BJ (cell line): Measurements from ENCODE around the gene DOK5. TPM values are rescaled to one million over a fixed set of nuclear protein-coding genes. Genes with fewer than 3 reads are reported as not detected.

Experiments
- CTCF ChIA-PET: fragments of 350-600 bp; formaldehyde crosslinking; extraction: SDS; loops from one replicate; lab custom pipeline; 2021; ENCODE audit warnings: antibody characterized with exemption, inconsistent platforms; lab: Yijun Ruan, JAX
- POLR2A ChIA-PET: fragments of 300-600 bp; sonication (Branson Sonifier 250); formaldehyde crosslinking; extraction: SDS; loops from one replicate; lab custom pipeline; 2021; ENCODE audit warnings: antibody characterized with exemption; lab: Charles Lee
- DNase-seq: peaks from one replicate; pipeline ENCODE4 v3.0.0-alpha.2; 2011; ENCODE audit warnings: low read depth
- H3K27me3 ChIP-seq: 2 replicates; pipeline ENCODE4 v1.6.0; 2011; ENCODE audit warnings: low read length; ENCODE audit not compliant: control insufficient read depth, insufficient read depth
- H3K36me3 ChIP-seq: 2 replicates; pipeline ENCODE4 v1.5.1; 2011; ENCODE audit warnings: low read length; ENCODE audit not compliant: control insufficient read depth, insufficient read depth
- H3K4me3 ChIP-seq: 2 replicates; pipeline ENCODE4 v1.5.1; 2011; ENCODE audit warnings: low read depth, mild to moderate bottlenecking, control low read depth, low read length
- CTCF ChIP-seq: IDR thresholded peaks from 2 replicates; pipeline ENCODE4 v1.5.1; 2011; ENCODE audit warnings: low read depth, mild to moderate bottlenecking, control low read depth, inconsistent platforms, low read length, moderate library complexity; ENCODE audit not compliant: insufficient read depth
- polyA plus RNA-seq: library from polyadenylated mRNA; depleted of rRNA; stranded (reverse); fragments of >200 nt; gene quantifications from 2 replicates; pipeline ENCODE4 v1.2.3, GENCODE V29; 2011

Gene DOK5
- polyA plus RNA-seq, 1 experiment: 0.26 TPM

DNA sequence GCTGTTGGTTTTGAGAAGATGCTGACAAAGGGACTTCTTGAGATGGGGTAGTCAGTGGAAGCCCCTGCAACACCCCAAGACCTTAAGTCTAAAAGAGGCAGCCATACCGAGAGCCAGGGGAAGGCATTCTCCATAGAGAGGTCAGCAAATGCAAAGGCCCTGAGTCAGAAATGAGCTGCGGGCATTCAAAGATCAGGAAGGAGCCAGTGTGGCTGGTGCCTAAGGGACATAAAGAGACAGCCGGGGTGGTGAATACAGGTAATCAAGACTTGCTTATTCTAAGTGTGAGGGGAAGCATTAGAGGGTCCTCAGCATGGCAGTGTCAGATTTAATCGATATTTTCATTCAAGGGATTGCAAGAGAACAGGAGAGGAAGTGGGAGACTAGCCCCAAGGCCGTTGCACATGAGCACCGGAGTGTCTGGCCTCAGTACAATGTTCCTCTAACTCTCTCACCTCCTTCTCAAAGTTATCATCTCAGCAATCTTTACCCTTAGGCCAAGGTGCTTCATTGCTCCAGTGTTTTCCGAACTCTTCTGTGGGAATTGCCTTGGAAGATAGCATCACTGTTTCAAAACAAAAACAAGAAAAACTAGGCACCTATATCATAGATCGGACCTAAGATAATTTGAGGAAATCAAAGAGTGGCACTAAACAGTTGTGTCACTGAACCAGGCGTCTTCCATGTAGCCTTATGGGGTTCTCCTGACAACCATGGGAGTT lies 173.2 kb downstream of the DOK5 start:
- H3K4me3 ChIP-seq: no peak overlapping the region

DNA sequence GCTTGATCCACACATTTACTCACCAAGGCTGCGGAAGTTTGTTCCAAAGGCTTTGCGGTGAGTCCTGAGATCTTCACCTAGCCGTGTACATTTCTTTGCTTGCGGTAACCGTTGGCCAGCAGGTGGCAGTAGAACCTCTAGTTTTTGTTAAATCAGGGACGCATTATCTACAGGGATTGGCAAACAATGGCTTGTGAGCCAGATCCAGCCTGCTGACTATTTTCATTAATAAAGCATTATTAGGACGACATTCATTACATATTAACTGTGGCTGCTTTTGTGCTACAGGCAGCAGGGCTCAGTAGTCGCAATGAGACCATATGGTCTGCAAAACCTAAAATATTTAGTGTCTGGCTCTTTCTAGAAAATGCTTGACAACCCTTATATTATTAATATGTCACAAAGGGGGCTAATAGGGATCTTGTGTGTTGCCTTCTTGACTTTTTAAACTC lies 174.1 kb downstream of the DOK5 start:
- peak; percentile 89 for TF ChIP-seq CTCF
- ChIA-PET CTCF (interaction anchor here (0.8 to 2.6 kb wide), 5 partner anchors 20 to 450 kb away, joined by 3 to 12 read pairs (median 5); no protein-coding TSS in a partner anchor), POLR2A (no interaction called here)
- H3K36me3 ChIP-seq: no peaks in the 10 kb centered on the region
- H3K27me3 ChIP-seq: no peaks in the 10 kb centered on the region
- peak; percentile 1 for DNase-seq
- no peak overlapping the region for H3K4me3 ChIP-seq

More for the DNA sequence above, 173.2 kb downstream of the DOK5 start:
- no peaks in the 10 kb centered on the region for H3K36me3 ChIP-seq
- H3K27me3 ChIP-seq: no peaks in the 10 kb centered on the region
- ChIA-PET CTCF (interaction anchor here (0.7 to 4.1 kb wide), 17 partner anchors 14 to 1695 kb away, joined by 3 to 35 read pairs (median 5); partner anchors contain the start of gene PFDN4), POLR2A (no interaction called here)
- TF ChIP-seq CTCF: no peak
- no peak for DNase-seq

- DNase-seq: no peak
- POLR2A ChIA-PET: no interaction called here
Observed at GRCh38 chr20:54650052-54650719, 174.8 kb downstream of the DOK5 start.

DNA sequence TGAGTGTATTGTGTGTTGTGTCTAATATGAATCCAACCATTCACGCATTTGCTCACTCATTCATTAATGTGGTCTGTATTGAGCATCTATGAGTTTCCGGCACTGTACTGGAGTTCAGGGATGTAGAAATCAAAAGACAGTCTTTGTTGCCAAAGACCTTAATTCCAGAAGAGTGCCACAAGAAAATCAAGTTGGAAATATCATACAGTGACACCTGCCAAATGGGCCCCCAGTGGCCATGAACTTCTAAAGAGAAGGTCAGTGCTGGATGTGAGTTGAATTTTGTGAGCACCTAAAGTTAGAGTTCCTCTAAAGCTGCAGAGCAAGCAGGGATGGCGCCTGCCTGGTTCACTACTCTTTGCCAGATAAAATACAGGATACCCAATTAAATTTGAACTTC lies 175.9 kb downstream of the DOK5 start:
- ChIA-PET CTCF (interaction anchor here (1.1 to 2.5 kb wide), 3 partner anchors 416 to 437 kb away, joined by 3 to 12 read pairs (median 4); no protein-coding TSS in a partner anchor), POLR2A (no interaction called here)
- Histone ChIP-seq H3K36me3 (no peaks in the 10 kb centered on the region), H3K4me3 (no peak overlapping the region), H3K27me3 (no peaks in the 10 kb centered on the region)
- no peak for DNase-seq
- TF ChIP-seq CTCF: no peak

More at GRCh38 chr20:54650052-54650719, 174.8 kb downstream of the DOK5 start:
- H3K4me3 ChIP-seq: no peak overlapping the region
- CTCF ChIA-PET: interaction anchor here (0.9 to 2.5 kb wide), 4 partner anchors 19 to 436 kb away, joined by 3 to 12 read pairs (median 4); no protein-coding TSS in a partner anchor
- H3K36me3 ChIP-seq: no peaks in the 10 kb centered on the region
- no peak for TF ChIP-seq CTCF
- no peaks in the 10 kb centered on the region for H3K27me3 ChIP-seq

- POLR2A ChIA-PET: no interaction called here
Observed at GRCh38 chr20:54654450-54654849, 179.1 kb downstream of the DOK5 start.

More at GRCh38 chr20:54654450-54654849, 179.1 kb downstream of the DOK5 start:
- H3K4me3 ChIP-seq: no peak overlapping the region
- DNase-seq: no peak
- H3K27me3 ChIP-seq: no peaks in the 10 kb centered on the region
- TF ChIP-seq CTCF: no peak
- no peaks in the 10 kb centered on the region for H3K36me3 ChIP-seq
- CTCF ChIA-PET: interaction anchor here (1.2 to 1.5 kb wide), 2 partner anchors 11 to 557 kb away, joined by 3 to 5 read pairs; no protein-coding TSS in a partner anchor
